ENCODE results near the gene RAPGEF5. TPM values are rescaled to one million over a fixed set of nuclear protein-coding genes. Genes with fewer than 3 reads are reported as not detected.

Gene RAPGEF5
- total and polyA plus RNA-seq, 4 donors = 16.1 to 308 (median 61.4) TPM

- no peak overlapping the region for H3K4me3 ChIP-seq
- H3K4me1 ChIP-seq (ENCODE audit: control insufficient read depth in 5 of 5, insufficient read depth in 5 of 5, low read length in 5 of 5) = peaks cover 0 to 4% (median 2%) of the 10 kb centered on the region in 5 donors
- ATAC-seq (ENCODE audit: insufficient read depth, low FRiP score) = no peak
- H3K36me3 ChIP-seq (ENCODE audit: control insufficient read depth in 4 of 4, insufficient read depth in 4 of 4, low read length in 4 of 4) = no peaks in the 10 kb centered on the region
- no peak overlapping the region for H3K9ac ChIP-seq (ENCODE audit: insufficient read depth in 1 of 2, low read length in 2 of 2)
- TF ChIP-seq CTCF (IDR thresholded peaks at IDR 0.05; ENCODE audit: control extremely low read depth, extremely low read depth) = no peak
- H3K27me3 ChIP-seq (ENCODE audit: control insufficient read depth in 3 of 3, insufficient read depth in 3 of 3, low read length in 2 of 3) = peaks cover 0 to 8% (median 5%) of the 10 kb centered on the region in 3 donors
- 92 to 94% methylated on average over 6 of the region's 6 CpGs for WGBS, 2 donors
- H3K9me3 ChIP-seq (ENCODE audit: control insufficient read depth in 4 of 4, insufficient read depth in 3 of 4, low read length in 3 of 4) = peaks cover 0 to under 1% (median 0%) of the 10 kb centered on the region in 4 donors
- DNase-seq = no peak
- H3K27ac ChIP-seq (ENCODE audit: low read depth in 1 of 2, low read length in 1 of 2) = no peak overlapping the region
Observed at GRCh38 chr7:22361320-22361719, 4.4 kb upstream of the RAPGEF5 start.

GRCh38 chr7:22358820-22359697 is 2.1 kb upstream of the RAPGEF5 start:
- H3K27ac ChIP-seq (ENCODE audit: low read depth in 1 of 2, low read length in 1 of 2) = no peak overlapping the region
- H3K36me3 ChIP-seq (ENCODE audit: control insufficient read depth in 4 of 4, insufficient read depth in 4 of 4, low read length in 4 of 4) = no peaks in the 10 kb centered on the region
- ATAC-seq (ENCODE audit: insufficient read depth, low FRiP score) = no peak
- H3K9ac ChIP-seq (ENCODE audit: insufficient read depth in 1 of 2, low read length in 2 of 2) = no peak overlapping the region
- H3K4me1 ChIP-seq (ENCODE audit: control insufficient read depth in 5 of 5, insufficient read depth in 5 of 5, low read length in 5 of 5) = peaks cover 0 to 4% (median 0%) of the 10 kb centered on the region in 5 donors
- DNase-seq = no peak
- TF ChIP-seq CTCF (IDR thresholded peaks at IDR 0.05; ENCODE audit: control extremely low read depth, extremely low read depth) = no peak
- H3K27me3 ChIP-seq (ENCODE audit: control insufficient read depth in 3 of 3, insufficient read depth in 3 of 3, low read length in 2 of 3) = peaks cover 0 to 19% (median 12%) of the 10 kb centered on the region in 3 donors
- WGBS, 2 donors = 94% methylated on average over 8 of the region's 8 CpGs
- H3K9me3 ChIP-seq (ENCODE audit: control insufficient read depth in 4 of 4, insufficient read depth in 3 of 4, low read length in 3 of 4) = peaks cover 0 to 4% (median 0%) of the 10 kb centered on the region in 4 donors
- H3K4me3 ChIP-seq = no peak overlapping the region

- WGBS, 2 donors = 32 to 45% methylated on average over 23 of the region's 23 CpGs
- Histone ChIP-seq H3K9ac (ENCODE audit: insufficient read depth in 1 of 2, low read length in 2 of 2) (no peak overlapping the region), H3K9me3 (ENCODE audit: control insufficient read depth in 4 of 4, insufficient read depth in 3 of 4, low read length in 3 of 4) (peaks cover 0 to 4% (median 4%) of the 10 kb centered on the region in 4 donors), H3K4me3 (no peak overlapping the region), H3K27ac (ENCODE audit: low read depth in 1 of 2, low read length in 1 of 2) (peak overlapping the region in 1 of 2 donors; percentile 41), H3K4me1 (ENCODE audit: control insufficient read depth in 5 of 5, insufficient read depth in 5 of 5, low read length in 5 of 5) (peaks cover 0 to 4% (median 0%) of the 10 kb centered on the region in 5 donors), H3K36me3 (ENCODE audit: control insufficient read depth in 4 of 4, insufficient read depth in 4 of 4, low read length in 4 of 4) (no peaks in the 10 kb centered on the region), H3K27me3 (ENCODE audit: control insufficient read depth in 3 of 3, insufficient read depth in 3 of 3, low read length in 2 of 3) (peaks cover 0 to 19% (median 10%) of the 10 kb centered on the region in 3 donors)
- ATAC-seq (ENCODE audit: insufficient read depth, low FRiP score) = peak; percentile 35
- DNase-seq = peak in 2 of 3 donors; percentile 24 to 40
- no peak for TF ChIP-seq CTCF (IDR thresholded peaks at IDR 0.05; ENCODE audit: control extremely low read depth, extremely low read depth)
Observed at GRCh38 chr7:22357311-22358175, 589 bp upstream of the RAPGEF5 start.

All from lung (tissue), 12 donors.